Measurements from ENCODE around the gene POLR2A.

The POLR2A gene

GRCh38 chr17:7443499-7444485, 40.4 kb upstream of the POLR2A start:
- TF ChIP-seq CTCF (IDR thresholded peaks at IDR 0.05; ENCODE audit: low read depth, low read length): no peak
- no peak overlapping the region for H3K4me3 ChIP-seq (ENCODE audit: low read depth, low read length)
- in situ Hi-C loops (cut with HindIII; ENCODE audit: low sequenced_read_pairs): no loop called here
- DNase-seq (ENCODE audit: low read depth, low spot score): peak; percentile 47

GRCh38 chr17:7444682-7445618, 39.2 kb upstream of the POLR2A start, which contains the start of gene CHRNB1:
Gene CHRNB1, plus strand, starts transcription at chr17:7445061. Its CDS starts 67 bp downstream, at chr17:7445128.
- no peak for TF ChIP-seq CTCF (IDR thresholded peaks at IDR 0.05; ENCODE audit: low read depth, low read length)
- in situ Hi-C loops (cut with HindIII; ENCODE audit: low sequenced_read_pairs): no loop called here
- DNase-seq (ENCODE audit: low read depth, low spot score): peak; percentile 10
- H3K4me3 ChIP-seq (ENCODE audit: low read depth, low read length): peak within 1 kb of the TSS; percentile 29

- TF ChIP-seq CTCF (IDR thresholded peaks at IDR 0.05; ENCODE audit: low read depth, low read length): no peak
- H3K4me3 ChIP-seq (ENCODE audit: low read depth, low read length): peak overlapping the region; percentile 29
- DNase-seq (ENCODE audit: low read depth, low spot score): no peak
- in situ Hi-C loops (cut with HindIII; ENCODE audit: low sequenced_read_pairs): no loop called here
These were observed 38.6 kb upstream of the POLR2A start for GRCh38 chr17:7445619-7445968.

- DNase-seq (ENCODE audit: low read depth, low spot score): no peak
- no peak for TF ChIP-seq CTCF (IDR thresholded peaks at IDR 0.05; ENCODE audit: low read depth, low read length)
- H3K4me3 ChIP-seq (ENCODE audit: low read depth, low read length): no peak overlapping the region
- in situ Hi-C loops (cut with HindIII; ENCODE audit: low sequenced_read_pairs): no loop called here
These were observed 35.7 kb upstream of the POLR2A start for GRCh38 chr17:7448461-7448860.

GRCh38 chr17:7459961-7460545, 24.1 kb upstream of the POLR2A start:
- no peak for DNase-seq (ENCODE audit: low read depth, low spot score)
- no peak for TF ChIP-seq CTCF (IDR thresholded peaks at IDR 0.05; ENCODE audit: low read depth, low read length)
- H3K4me3 ChIP-seq (ENCODE audit: low read depth, low read length): no peak overlapping the region
- in situ Hi-C loops (cut with HindIII; ENCODE audit: low sequenced_read_pairs): no loop called here
